Measurements from ENCODE around the gene ZNF775.

- TF ChIP-seq POLR2A (IDR thresholded peaks at IDR 0.05; ENCODE audit: low read depth, low read length): no peak
- TF ChIP-seq SPI1 (IDR thresholded peaks at IDR 0.05; ENCODE audit: low read depth, low read length): no peak
These were observed 42.4 kb upstream of the ZNF775 start for GRCh38 chr7:150336746-150337145.

All from GM12891 (cell line).